Smooth muscle cell of the coronary artery (primary cell): ENCODE measurements around the gene N4BP2L1. TPM values are rescaled to one million over a fixed set of nuclear protein-coding genes. Genes with fewer than 3 reads are reported as not detected.

ENCODE experiments used
- total RNA-seq: library from RNA; depleted of rRNA; stranded (reverse); fragments of >200 nt; gene quantifications from 2 replicates; pipeline ENCODE4 v1.2.3, GENCODE V29; 2014; ENCODE audit warnings: low replicate concordance

The N4BP2L1 gene
- total RNA-seq, result 0.83 and 3.3 TPM in 2 replicates

DNA sequence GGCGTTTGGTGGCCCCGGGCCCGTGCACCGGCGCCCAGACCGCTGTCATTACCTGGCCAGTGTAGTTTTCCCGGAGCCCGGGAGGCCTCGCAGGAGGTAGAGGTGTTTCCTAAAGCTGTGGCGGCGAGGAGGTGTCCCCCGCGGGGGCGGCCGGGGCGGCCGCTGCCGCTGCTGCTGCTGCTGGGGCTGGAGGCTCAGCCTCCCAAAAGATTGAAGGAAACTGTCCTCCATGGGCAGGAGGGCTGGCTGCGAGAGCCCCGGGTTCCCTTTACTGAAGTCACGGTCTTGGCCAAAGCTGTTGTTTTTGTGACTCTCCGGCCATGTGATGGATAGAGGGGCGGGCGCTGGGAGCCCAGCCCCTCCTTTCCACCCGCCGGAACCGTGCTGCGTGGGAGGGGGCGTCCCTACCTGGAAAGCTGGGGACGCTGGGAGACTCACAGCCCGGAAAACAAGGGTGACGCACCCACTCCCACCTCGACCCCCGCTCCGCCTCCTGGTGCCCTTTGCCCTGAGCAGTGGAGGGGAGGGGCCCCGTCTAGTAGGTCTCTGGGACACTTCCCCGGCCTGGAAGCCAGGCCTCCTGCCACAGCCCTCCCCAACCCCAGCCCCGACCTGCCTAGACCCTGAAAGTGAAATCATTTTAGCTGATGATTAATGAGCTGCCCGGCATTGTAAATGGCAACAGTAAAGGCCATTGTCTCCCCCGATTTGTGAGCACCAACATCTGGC is at the start of gene N4BP2L1:
Gene N4BP2L1, minus strand, starts transcription at position 279 of the 729 bp plus-strand sequence. Its CDS starts 48 bp downstream, at position 231.

Other genes starting within 250 kb of the N4BP2L1 start
- not detected in 2 replicates for gene ZAR1L, start 112.8 kb downstream of the N4BP2L1 start, total RNA-seq
- 1.1 and 1.7 TPM in 2 replicates for gene BRCA2, start 112.6 kb downstream of the N4BP2L1 start, total RNA-seq
- gene N4BP2L2, start 110.7 kb upstream of the N4BP2L1 start, total RNA-seq, result 60.3 and 85.3 TPM in 2 replicates
- 9.7 and 20.1 TPM in 2 replicates for gene PDS5B, start 158.3 kb upstream of the N4BP2L1 start, total RNA-seq